HEK293 (cell line): ENCODE results near the gene C2orf42.
A peak's percentile ranks its signal among the peaks of the same experiment; 100 is the strongest.

Experiments
- CTCF ChIA-PET: fragments of 350-600 bp; formaldehyde crosslinking; extraction: SDS; loops from one replicate; lab custom pipeline; 2021; ENCODE audit warnings: antibody characterized with exemption; lab: Yijun Ruan, JAX
- POLR2A ChIA-PET: fragments of 300-600 bp; formaldehyde crosslinking; extraction: SDS; loops from one replicate; lab custom pipeline; 2020; ENCODE audit warnings: antibody characterized with exemption, inconsistent platforms; lab: Yijun Ruan, JAX
- H3K27ac ChIP-seq: fragments of 200-500 bp; sonication (Bioruptor generic); 2 replicates; pipeline ENCODE4 v1.5.1; 2014; ENCODE audit warnings: low read depth, low read length, control low read depth, inconsistent platforms; ENCODE audit errors: extremely low read depth
- H3K36me3 ChIP-seq, 2 experiments: fragments of 200-500 bp in 1 of 2; sonication (Bioruptor generic) in 1 of 2; 1 replicate in 1 of 2; 2 replicates in 1 of 2; pipeline ENCODE4 v1.5.1; 2014 to 2017; ENCODE audit warnings: inconsistent platforms in 2 of 2, low read length in 2 of 2; ENCODE audit not compliant: control insufficient read depth in 2 of 2, insufficient read depth in 1 of 2
- H3K4me1 ChIP-seq: fragments of 200-500 bp; sonication (Bioruptor generic); 2 replicates; pipeline ENCODE4 v1.5.1; 2014; ENCODE audit warnings: mild to moderate bottlenecking, low read length, inconsistent platforms; ENCODE audit not compliant: control insufficient read depth, insufficient read depth
- H3K4me3 ChIP-seq: 2 replicates; pipeline ENCODE4 v1.5.1; 2011; ENCODE audit warnings: low read depth, mild to moderate bottlenecking, control low read depth, low read length, moderate library complexity
- H3K9me3 ChIP-seq: fragments of 200-500 bp; sonication (Bioruptor generic); 2 replicates; pipeline ENCODE4 v1.5.1; 2014; ENCODE audit warnings: low read depth, low read length, inconsistent platforms; ENCODE audit not compliant: control insufficient read depth, insufficient read depth
- FEZF1 ChIP-seq: fragments of 450-650 bp; formaldehyde crosslinking; IDR thresholded peaks from 2 replicates; pipeline ENCODE4 v1.5.1; 2016; ENCODE audit warnings: missing biosample characterization, missing genetic modification characterization
- SP2 ChIP-seq: fragments of 450-650 bp; formaldehyde crosslinking; IDR thresholded peaks from 2 replicates; pipeline ENCODE4 v1.5.1; 2016; ENCODE audit warnings: missing biosample characterization, missing genetic modification characterization
- ZBTB7A ChIP-seq: fragments of 450-650 bp; formaldehyde crosslinking; IDR thresholded peaks from 2 replicates; pipeline ENCODE4 v1.5.1; 2016; ENCODE audit warnings: low read depth, missing biosample characterization, missing genetic modification characterization
- ZBTB8A ChIP-seq: fragments of 450-650 bp; formaldehyde crosslinking; IDR thresholded peaks from 2 replicates; pipeline ENCODE4 v1.5.1; 2016; ENCODE audit warnings: missing biosample characterization, missing genetic modification characterization
- ZNF175 ChIP-seq: fragments of 450-650 bp; formaldehyde crosslinking; IDR thresholded peaks from 2 replicates; pipeline ENCODE4 v1.5.1; 2016; ENCODE audit warnings: missing biosample characterization, missing genetic modification characterization
- ZNF23 ChIP-seq: fragments of 450-650 bp; formaldehyde crosslinking; IDR thresholded peaks from 2 replicates; pipeline ENCODE4 v1.5.1; 2016; ENCODE audit warnings: missing biosample characterization, missing genetic modification characterization, borderline replicate concordance
- ZNF274 ChIP-seq, 2 experiments: fragments of 200-500 bp in 1 of 2; fragments of 450-650 bp in 1 of 2; sonication (Bioruptor generic) in 1 of 2; formaldehyde crosslinking in 1 of 2; IDR thresholded peaks; 2 replicates each; pipeline versions ENCODE4 v1.5.1 to v1.6.1; 2014 to 2016; ENCODE audit warnings: borderline replicate concordance in 1 of 2, inconsistent platforms in 1 of 2, low read length in 1 of 2, missing biosample characterization in 1 of 2, missing genetic modification characterization in 1 of 2
- ZNF555 ChIP-seq: fragments of 450-650 bp; formaldehyde crosslinking; conservative IDR thresholded peaks from 2 replicates; pipeline ENCODE4 v1.5.1; 2017; ENCODE audit warnings: missing biosample characterization, mild to moderate bottlenecking, missing genetic modification characterization, inconsistent platforms
- ZNF561 ChIP-seq: fragments of 450-650 bp; IDR thresholded peaks from 2 replicates; pipeline ENCODE4 v1.5.1; 2018; ENCODE audit warnings: missing biosample characterization, missing genetic modification characterization, borderline replicate concordance
- ZNF600 ChIP-seq: fragments of 450-650 bp; formaldehyde crosslinking; IDR thresholded peaks from 2 replicates; pipeline ENCODE4 v1.5.1; 2016; ENCODE audit warnings: missing biosample characterization, missing genetic modification characterization
- ZNF664 ChIP-seq: fragments of 450-650 bp; formaldehyde crosslinking; IDR thresholded peaks from 2 replicates; pipeline ENCODE4 v1.5.1; 2016; ENCODE audit warnings: missing biosample characterization, missing genetic modification characterization
- ZNF776 ChIP-seq: fragments of 450-650 bp; formaldehyde crosslinking; IDR thresholded peaks from 2 replicates; pipeline ENCODE4 v1.5.0; 2017; ENCODE audit warnings: missing biosample characterization, missing genetic modification characterization, borderline replicate concordance
- ZSCAN30 ChIP-seq: fragments of 450-650 bp; IDR thresholded peaks from 2 replicates; pipeline ENCODE4 v1.5.1; 2018; ENCODE audit warnings: missing biosample characterization, mild to moderate bottlenecking, missing genetic modification characterization, moderate library complexity
- TF ChIP-seq, protein P1 (sequence below): fragments of 450-650 bp; formaldehyde crosslinking; optimal IDR thresholded peaks from 2 replicates; pipeline ENCODE3; 2016; ENCODE audit warnings: missing biosample characterization, mild to moderate bottlenecking, missing genetic modification characterization
- TF ChIP-seq, protein P2 (sequence below): fragments of 450-650 bp; formaldehyde crosslinking; IDR thresholded peaks from 2 replicates; pipeline ENCODE4 v1.5.1; 2016; ENCODE audit warnings: missing biosample characterization, missing genetic modification characterization
- TF ChIP-seq, protein P3 (sequence below): IDR thresholded peaks from 2 replicates; pipeline ENCODE4 v1.6.1; 2011; ENCODE audit warnings: mild to moderate bottlenecking, low read depth, low read length, borderline replicate concordance
- TF ChIP-seq, protein P4 (sequence below): fragments of 450-650 bp; formaldehyde crosslinking; IDR thresholded peaks from 2 replicates; pipeline ENCODE4 v1.5.1; 2016; ENCODE audit warnings: missing biosample characterization, missing genetic modification characterization, low read depth

C2orf42 gene

DNA sequence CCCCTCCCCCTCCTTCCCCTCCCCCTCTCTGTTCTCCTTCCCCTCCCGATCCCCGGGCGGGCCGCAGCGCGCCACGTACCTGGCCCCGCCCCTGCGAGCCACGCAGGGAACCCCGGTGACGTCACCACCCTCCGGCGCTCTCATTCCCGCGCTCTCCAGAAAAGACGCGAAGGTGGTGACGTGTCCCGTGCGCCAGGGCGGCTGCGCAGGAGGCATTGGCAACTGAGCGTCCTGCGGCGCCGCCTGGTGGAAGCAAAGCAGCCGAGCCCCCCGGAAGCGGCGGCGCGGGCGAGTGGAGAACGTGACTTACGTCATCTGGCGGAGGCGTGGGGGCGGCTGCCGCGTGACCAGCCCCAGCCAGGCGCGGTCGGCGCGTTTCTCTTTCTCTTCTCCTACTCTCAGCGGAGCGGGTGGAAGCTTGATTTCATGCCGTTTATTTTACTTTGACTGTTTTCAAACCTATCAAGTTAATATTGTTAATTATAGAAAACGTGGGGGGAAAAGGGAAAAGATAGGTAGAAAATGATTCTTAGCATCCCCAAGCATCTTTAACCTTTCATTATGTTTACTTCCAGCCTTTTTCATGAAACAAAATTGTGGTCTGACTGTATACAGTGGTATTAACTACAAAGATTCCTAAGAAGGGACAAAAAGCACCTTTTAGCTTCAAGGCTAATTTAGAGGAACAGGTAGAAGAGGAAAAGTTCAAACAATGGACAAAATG is 48.1 kb downstream of the C2orf42 start (continued):
- TF ChIP-seq, protein P1, sequence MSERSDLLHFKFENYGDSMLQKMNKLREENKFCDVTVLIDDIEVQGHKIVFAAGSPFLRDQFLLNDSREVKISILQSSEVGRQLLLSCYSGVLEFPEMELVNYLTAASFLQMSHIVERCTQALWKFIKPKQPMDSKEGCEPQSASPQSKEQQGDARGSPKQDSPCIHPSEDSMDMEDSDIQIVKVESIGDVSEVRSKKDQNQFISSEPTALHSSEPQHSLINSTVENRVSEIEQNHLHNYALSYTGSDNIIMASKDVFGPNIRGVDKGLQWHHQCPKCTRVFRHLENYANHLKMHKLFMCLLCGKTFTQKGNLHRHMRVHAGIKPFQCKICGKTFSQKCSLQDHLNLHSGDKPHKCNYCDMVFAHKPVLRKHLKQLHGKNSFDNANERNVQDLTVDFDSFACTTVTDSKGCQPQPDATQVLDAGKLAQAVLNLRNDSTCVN (tag by site-specific recombination), result peak; percentile 94
- TF ChIP-seq, protein P2, sequence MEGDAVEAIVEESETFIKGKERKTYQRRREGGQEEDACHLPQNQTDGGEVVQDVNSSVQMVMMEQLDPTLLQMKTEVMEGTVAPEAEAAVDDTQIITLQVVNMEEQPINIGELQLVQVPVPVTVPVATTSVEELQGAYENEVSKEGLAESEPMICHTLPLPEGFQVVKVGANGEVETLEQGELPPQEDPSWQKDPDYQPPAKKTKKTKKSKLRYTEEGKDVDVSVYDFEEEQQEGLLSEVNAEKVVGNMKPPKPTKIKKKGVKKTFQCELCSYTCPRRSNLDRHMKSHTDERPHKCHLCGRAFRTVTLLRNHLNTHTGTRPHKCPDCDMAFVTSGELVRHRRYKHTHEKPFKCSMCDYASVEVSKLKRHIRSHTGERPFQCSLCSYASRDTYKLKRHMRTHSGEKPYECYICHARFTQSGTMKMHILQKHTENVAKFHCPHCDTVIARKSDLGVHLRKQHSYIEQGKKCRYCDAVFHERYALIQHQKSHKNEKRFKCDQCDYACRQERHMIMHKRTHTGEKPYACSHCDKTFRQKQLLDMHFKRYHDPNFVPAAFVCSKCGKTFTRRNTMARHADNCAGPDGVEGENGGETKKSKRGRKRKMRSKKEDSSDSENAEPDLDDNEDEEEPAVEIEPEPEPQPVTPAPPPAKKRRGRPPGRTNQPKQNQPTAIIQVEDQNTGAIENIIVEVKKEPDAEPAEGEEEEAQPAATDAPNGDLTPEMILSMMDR, result peak; percentile 100
- no peak for TF ChIP-seq ZNF274 (IDR thresholded peaks at IDR 0.05; ENCODE audit: low read length)
- TF ChIP-seq ZNF274 (tag by site-specific recombination; IDR thresholded peaks at IDR 0.05; ENCODE audit: borderline replicate concordance), result no peak
- no peak for TF ChIP-seq ZNF664 (tag by site-specific recombination)
- peak; percentile 96 for TF ChIP-seq ZBTB7A (tag by site-specific recombination)

DNA sequence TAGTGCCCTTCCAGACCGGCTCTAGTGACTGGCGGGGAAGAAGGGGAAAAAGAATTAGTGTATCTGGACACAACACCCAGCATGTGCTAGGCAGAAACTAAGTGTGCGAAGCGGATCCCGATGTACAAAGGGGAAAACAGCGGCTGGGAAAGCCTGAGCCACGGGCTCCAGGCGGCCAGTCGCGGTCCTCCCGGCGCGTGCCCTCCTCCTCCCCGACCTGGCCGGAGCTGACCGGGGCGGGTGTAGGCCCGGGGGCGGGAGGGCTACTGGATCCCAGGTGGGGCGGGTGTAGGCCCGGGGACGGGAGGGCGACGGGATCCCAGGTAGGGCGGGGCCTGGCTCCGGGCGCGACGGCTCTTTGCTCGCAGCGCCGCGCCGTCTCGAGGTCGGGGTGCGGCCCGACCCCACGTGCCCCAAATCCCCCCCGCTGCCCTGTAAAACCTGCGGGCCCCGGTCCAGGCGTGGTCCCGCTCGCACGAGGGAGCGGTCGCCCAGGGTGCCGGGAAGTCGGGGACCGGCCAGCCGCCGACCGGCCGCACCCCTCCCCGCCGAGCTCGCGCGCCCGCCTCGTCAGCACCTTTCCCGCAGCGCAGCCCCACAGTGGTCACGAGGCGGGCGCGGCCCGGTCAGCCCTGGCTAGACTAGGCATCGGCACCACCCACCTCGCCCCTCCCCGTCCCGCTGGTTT is 48.8 kb downstream of the C2orf42 start:
- ChIA-PET CTCF (interaction anchor here (0.6 to 3.5 kb wide), 7 partner anchors 10 to 417 kb away, joined by 3 to 20 read pairs (median 5); no protein-coding TSS in a partner anchor), POLR2A (interaction anchor here (1.0 to 4.6 kb wide), 8 partner anchors 17 to 228 kb away, joined by 3 to 30 read pairs (median 8); partner anchors contain the start of genes C2orf42, MXD1 and PCBP1)
- H3K4me3 ChIP-seq, result peak overlapping the region; percentile 54
- TF ChIP-seq ZNF600 (tag by site-specific recombination) (no peak), FEZF1 (tag by site-specific recombination) (no peak), ZNF555 (no peak), ZNF776 (no peak), ZNF561 (tag by site-specific recombination) (peak; percentile 33; the same call in 1 of the 2 replicates), ZSCAN30 (peak; percentile 17; the same call in 1 of the 2 replicates), ZNF175 (tag by site-specific recombination) (no peak), ZNF23 (tag by site-specific recombination) (no peak), ZBTB8A (peak; percentile 94), SP2 (tag by site-specific recombination) (peak; percentile 23)
- TF ChIP-seq, protein P3, sequence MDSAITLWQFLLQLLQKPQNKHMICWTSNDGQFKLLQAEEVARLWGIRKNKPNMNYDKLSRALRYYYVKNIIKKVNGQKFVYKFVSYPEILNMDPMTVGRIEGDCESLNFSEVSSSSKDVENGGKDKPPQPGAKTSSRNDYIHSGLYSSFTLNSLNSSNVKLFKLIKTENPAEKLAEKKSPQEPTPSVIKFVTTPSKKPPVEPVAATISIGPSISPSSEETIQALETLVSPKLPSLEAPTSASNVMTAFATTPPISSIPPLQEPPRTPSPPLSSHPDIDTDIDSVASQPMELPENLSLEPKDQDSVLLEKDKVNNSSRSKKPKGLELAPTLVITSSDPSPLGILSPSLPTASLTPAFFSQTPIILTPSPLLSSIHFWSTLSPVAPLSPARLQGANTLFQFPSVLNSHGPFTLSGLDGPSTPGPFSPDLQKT, result no peak
- TF ChIP-seq, protein P4, sequence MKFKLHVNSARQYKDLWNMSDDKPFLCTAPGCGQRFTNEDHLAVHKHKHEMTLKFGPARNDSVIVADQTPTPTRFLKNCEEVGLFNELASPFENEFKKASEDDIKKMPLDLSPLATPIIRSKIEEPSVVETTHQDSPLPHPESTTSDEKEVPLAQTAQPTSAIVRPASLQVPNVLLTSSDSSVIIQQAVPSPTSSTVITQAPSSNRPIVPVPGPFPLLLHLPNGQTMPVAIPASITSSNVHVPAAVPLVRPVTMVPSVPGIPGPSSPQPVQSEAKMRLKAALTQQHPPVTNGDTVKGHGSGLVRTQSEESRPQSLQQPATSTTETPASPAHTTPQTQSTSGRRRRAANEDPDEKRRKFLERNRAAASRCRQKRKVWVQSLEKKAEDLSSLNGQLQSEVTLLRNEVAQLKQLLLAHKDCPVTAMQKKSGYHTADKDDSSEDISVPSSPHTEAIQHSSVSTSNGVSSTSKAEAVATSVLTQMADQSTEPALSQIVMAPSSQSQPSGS (tag by site-specific recombination), result no peak
- H3K9me3 ChIP-seq, result no peaks in the 10 kb centered on the region
- H3K4me1 ChIP-seq, result peaks cover 6% of the 10 kb centered on the region; the same call in 1 of the 2 replicates
- no peaks in the 10 kb centered on the region for H3K36me3 ChIP-seq
- peak overlapping the region; percentile 91 for H3K27ac ChIP-seq
